GM12878 (cell line): ENCODE results near the gene CRYBA2.

Experiments
- RFX5 ChIP-seq: IDR thresholded peaks from 2 replicates; pipeline ENCODE4 v1.6.1; 2011; ENCODE audit warnings: low read depth, low read length, improper control_type of control experiment
- SMC3 ChIP-seq: IDR thresholded peaks from 2 replicates; pipeline ENCODE4 v1.6.1; 2011; ENCODE audit warnings: low read length, improper control_type of control experiment, borderline replicate concordance
- ZNF207 ChIP-seq: fragments of 450-650 bp; IDR thresholded peaks from 2 replicates; pipeline ENCODE4 v1.6.1; 2014; ENCODE audit warnings: antibody characterized with exemption, mild to moderate bottlenecking, borderline replicate concordance

- TF ChIP-seq RFX5: no peak
- no peak for TF ChIP-seq ZNF207
- no peak for TF ChIP-seq SMC3
These were observed 6.8 kb upstream of the CRYBA2 start for GRCh38 chr2:218999881-219000568.
